HepG2 (cell line): ENCODE data around the gene INSR. TPM values are rescaled to one million over a fixed set of nuclear protein-coding genes. Genes with fewer than 3 reads are reported as not detected.

ENCODE experiments used
- ATF1 ChIP-seq: IDR thresholded peaks from 2 replicates; pipeline ENCODE4 v1.6.1; 2016; ENCODE audit warnings: mild to moderate bottlenecking, control low read depth
- CEBPB ChIP-seq: IDR thresholded peaks from 2 replicates; pipeline ENCODE4 v1.6.1; 2011; ENCODE audit warnings: low read depth, low read length, improper control_type of control experiment, borderline replicate concordance
- CREB3 ChIP-seq: sonication (generic); formaldehyde crosslinking; IDR thresholded peaks from 2 replicates; pipeline ENCODE4 v1.5.0; 2020; ENCODE audit warnings: missing genetic modification reagents
- FOXK2 ChIP-seq: fragments of 450-650 bp; IDR thresholded peaks from 2 replicates; pipeline ENCODE4 v1.6.1; 2016
- KLF15 ChIP-seq: sonication (generic); formaldehyde crosslinking; IDR thresholded peaks from 2 replicates; pipeline ENCODE4 v1.8.1; 2023; ENCODE audit warnings: borderline replicate concordance, mild to moderate bottlenecking, inconsistent platforms, missing genetic modification reagents, mixed read lengths
- MIXL1 ChIP-seq: IDR thresholded peaks from 2 replicates; pipeline ENCODE4 v1.6.1; 2016
- PRDM15 ChIP-seq: sonication (generic); formaldehyde crosslinking; IDR thresholded peaks from 2 replicates; pipeline ENCODE4 v1.4.0; 2020; ENCODE audit warnings: missing genetic modification reagents
- STAG1 ChIP-seq: sonication (generic); formaldehyde crosslinking; IDR thresholded peaks from 2 replicates; pipeline ENCODE4 v1.4.0; 2020; ENCODE audit warnings: missing genetic modification reagents
- TBL1XR1 ChIP-seq: fragments of 150-350 bp; IDR thresholded peaks from 2 replicates; pipeline ENCODE4 v1.6.1; 2014; ENCODE audit warnings: borderline replicate concordance, low read length; ENCODE audit not compliant: partially characterized antibody
- ZBTB2 ChIP-seq: sonication (generic); formaldehyde crosslinking; IDR thresholded peaks from 2 replicates; pipeline ENCODE4 v1.8.0; 2022; ENCODE audit warnings: low read depth, missing genetic modification reagents
- ZBTB34 ChIP-seq: sonication (generic); formaldehyde crosslinking; IDR thresholded peaks from 2 replicates; pipeline ENCODE4 v1.8.0; 2022; ENCODE audit warnings: mild to moderate bottlenecking, missing genetic modification reagents
- ZBTB44 ChIP-seq: sonication (generic); formaldehyde crosslinking; IDR thresholded peaks from 2 replicates; pipeline ENCODE4 v1.4.0; 2020; ENCODE audit warnings: missing genetic modification reagents
- ZBTB46 ChIP-seq: sonication (generic); formaldehyde crosslinking; IDR thresholded peaks from 2 replicates; pipeline ENCODE4 v1.4.0; 2020; ENCODE audit warnings: mild to moderate bottlenecking, missing genetic modification reagents, borderline replicate concordance
- ZNF101 ChIP-seq: sonication (generic); formaldehyde crosslinking; IDR thresholded peaks from 2 replicates; pipeline ENCODE4 v1.4.0; 2020; ENCODE audit warnings: mild to moderate bottlenecking, low read depth, missing genetic modification reagents, borderline replicate concordance
- ZNF274 ChIP-seq: sonication (generic); formaldehyde crosslinking; IDR thresholded peaks from 2 replicates; pipeline ENCODE4 v1.5.1; 2020; ENCODE audit warnings: mild to moderate bottlenecking, missing genetic modification reagents
- ZNF432 ChIP-seq: sonication (generic); formaldehyde crosslinking; IDR thresholded peaks from 2 replicates; pipeline ENCODE4 v1.5.0; 2020; ENCODE audit warnings: missing genetic modification reagents, mild to moderate bottlenecking, borderline replicate concordance
- ZNF546 ChIP-seq: sonication (generic); formaldehyde crosslinking; conservative IDR thresholded peaks from 2 replicates; pipeline ENCODE4 v1.8.1; 2023; ENCODE audit warnings: mild to moderate bottlenecking, missing genetic modification reagents
- ZNF724P ChIP-seq: sonication (generic); formaldehyde crosslinking; IDR thresholded peaks from 2 replicates; pipeline ENCODE4 v1.8.0; 2022; ENCODE audit warnings: missing genetic modification reagents, borderline replicate concordance
- polyA plus RNA-seq, 8 experiments: library from polyadenylated mRNA; depleted of rRNA in 3 of 8; stranded (reverse) in 7 of 8; unstranded in 1 of 8; fragments of >200 nt; fragmentation: Illumina TruSeq in 4 of 8; extraction: Trizol in 4 of 8; gene quantifications; 2 replicates each; pipeline versions ENCODE4 v1.2.1 to v1.2.3, GENCODE V29; 2011 to 2016; ENCODE audit warnings: low read depth in 4 of 8, missing spikeins in 1 of 8, mixed read lengths in 1 of 8; ENCODE audit not compliant: insufficient read depth in 1 of 8
- total RNA-seq, 5 experiments: library from RNA; depleted of rRNA; stranded (reverse); fragments of >200 nt; fragmentation: Illumina TruSeq; extraction: Trizol; gene quantifications; 2 replicates each; pipeline ENCODE4 v1.2.3, GENCODE V29; 2016; ENCODE audit warnings: low read depth in 1 of 5

Gene INSR
- total and polyA plus RNA-seq, 2 of the 13 experiments (the other 11 are each of a cell fraction or from before 2014, with no cell fraction given), result 24.2 to 29.8 TPM

- peak; percentile 99 for TF ChIP-seq PRDM15 (CRISPR knock-in tag)
- no peak for TF ChIP-seq ZBTB34 (CRISPR knock-in tag)
- TF ChIP-seq ZNF101 (CRISPR knock-in tag), result no peak
- peak; percentile 64 for TF ChIP-seq TBL1XR1
- no peak for TF ChIP-seq CREB3 (CRISPR knock-in tag)
- TF ChIP-seq ZNF432 (CRISPR knock-in tag), result no peak
- TF ChIP-seq ATF1 (CRISPR knock-in tag), result no peak
- TF ChIP-seq ZNF724P (CRISPR knock-in tag), result no peak
- no peak for TF ChIP-seq STAG1 (CRISPR knock-in tag)
- TF ChIP-seq CEBPB, result no peak
- TF ChIP-seq ZNF274, result no peak
- peak; percentile 73 for TF ChIP-seq KLF15
- TF ChIP-seq MIXL1, result 0 out of 2 replicates have a peak, but pooled peaks have one; percentile 20
- TF ChIP-seq FOXK2, result no peak
- no peak for TF ChIP-seq ZBTB46 (CRISPR knock-in tag)
- TF ChIP-seq ZBTB44 (CRISPR knock-in tag), result no peak; the same call in 1 of the 2 replicates
- 0 out of 2 replicates have a peak, but pooled peaks have one; percentile 21 for TF ChIP-seq ZBTB2 (CRISPR knock-in tag)
- no peak for TF ChIP-seq ZNF546
Observed at GRCh38 chr19:7293762-7294557, at the start of gene INSR (continued).
